NCI-H1092 treated with DMSO at 0.1 percent for 48 hours (cell line): ENCODE data around the gene PRRX2.
"Not testable (repeated sequence)": the region's sequence is repeated elsewhere in the genome, so short reads cannot be mapped to it uniquely, and the experiment has no call there.

ENCODE experiments used
- DNase-seq: peaks from one replicate; lab custom pipeline; 2025; lab: John Stamatoyannopoulos, UW

PRRX2 gene

DNA sequence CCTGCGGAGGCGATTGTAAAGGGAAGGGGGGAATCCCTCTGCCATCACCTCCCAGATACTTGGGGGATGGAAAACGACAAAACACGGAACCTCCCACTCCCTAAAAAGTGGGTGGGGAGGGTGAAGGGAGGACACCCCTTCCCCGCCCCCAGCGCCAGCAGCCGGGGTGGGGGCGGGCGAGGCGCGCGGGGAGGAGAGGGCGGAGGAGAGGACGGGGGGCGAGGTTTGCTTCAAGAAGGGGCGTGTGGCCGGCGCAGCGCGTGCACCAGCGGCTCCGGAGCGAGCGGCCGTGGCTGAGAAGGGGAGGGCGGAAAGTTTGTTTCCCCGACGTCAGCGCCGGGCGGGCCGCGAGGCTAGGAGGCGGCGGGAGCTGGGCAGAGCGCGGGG, at the start of gene PRRX2:
Gene PRRX2, plus strand, starts transcription at position 259 of the 387 bp plus-strand sequence. CDS start 221 bp downstream, outside the sequence.
- no peak for DNase-seq

DNA sequence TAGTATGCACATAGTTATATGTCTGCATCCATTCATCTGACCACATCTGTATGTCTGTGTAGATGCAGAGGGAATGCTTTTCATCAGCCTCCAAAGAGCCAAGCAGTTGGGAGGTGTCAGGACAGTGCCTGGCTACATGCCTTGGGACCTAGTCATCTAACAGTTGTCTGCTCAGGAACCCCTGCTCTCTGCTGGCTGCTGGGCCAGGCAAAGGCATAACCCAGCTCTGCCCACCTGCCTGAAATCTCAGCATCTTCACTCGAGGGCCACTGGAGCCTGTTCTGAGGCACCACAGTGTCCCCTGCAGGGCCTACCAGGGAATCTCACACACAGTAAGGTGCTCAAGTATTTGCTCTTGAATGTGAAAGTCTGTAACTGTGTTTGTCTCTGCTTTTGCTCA, 48.3 kb upstream of the PRRX2 start:
- peak; percentile 37 for DNase-seq

DNA sequence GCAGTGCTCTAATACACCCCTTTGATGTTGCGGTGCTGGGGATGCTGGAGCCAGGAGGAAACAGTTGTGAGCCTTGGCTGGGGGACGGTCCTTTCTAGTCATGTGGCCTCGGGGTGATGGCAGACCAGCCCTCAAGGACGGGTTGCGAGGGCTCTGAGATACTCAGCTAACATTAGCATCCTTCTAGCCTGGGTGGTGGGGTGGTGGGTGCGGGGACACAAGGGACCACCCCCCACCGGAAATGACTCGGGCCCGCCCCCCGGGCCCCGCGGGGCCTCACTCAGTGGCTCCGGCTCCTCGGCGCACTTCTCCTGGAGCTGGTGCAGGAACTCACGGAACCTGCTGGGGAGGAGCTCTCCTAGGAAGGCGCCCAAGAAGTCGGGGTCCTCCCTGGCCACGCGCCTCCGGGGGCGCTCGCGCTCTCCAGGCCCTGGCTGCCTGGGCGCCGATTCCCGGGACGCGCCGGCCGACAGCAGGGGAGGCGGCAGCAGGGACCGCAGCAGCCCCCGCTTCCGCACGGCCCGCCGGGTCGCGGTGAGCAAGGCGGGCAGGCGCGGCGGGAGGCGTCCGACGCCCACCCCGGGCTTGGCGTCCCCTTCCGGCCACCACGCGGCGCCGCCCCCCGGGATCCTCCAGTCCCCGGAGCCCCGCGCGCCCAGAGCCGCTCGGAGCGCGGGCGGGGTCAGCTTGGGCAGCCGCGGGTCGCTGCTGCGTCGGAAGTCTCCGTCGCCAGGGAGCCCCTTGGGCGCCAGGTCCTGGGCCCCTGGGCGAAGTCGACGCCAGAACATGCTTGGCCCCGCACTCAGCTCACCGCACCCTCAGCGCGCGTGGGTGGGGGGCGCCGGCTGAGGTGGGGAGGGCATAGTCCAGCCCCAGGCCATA, 45.4 kb upstream of the PRRX2 start:
- DNase-seq: peak; percentile 17

GRCh38 chr9:129620669-129621295, 44.7 kb upstream of the PRRX2 start, which contains the start of gene C9orf50:
C9orf50 (minus strand) TSS chr9:129621101; CDS start chr9:129620574, 527 bp downstream.
- DNase-seq: peak; percentile 68

DNA sequence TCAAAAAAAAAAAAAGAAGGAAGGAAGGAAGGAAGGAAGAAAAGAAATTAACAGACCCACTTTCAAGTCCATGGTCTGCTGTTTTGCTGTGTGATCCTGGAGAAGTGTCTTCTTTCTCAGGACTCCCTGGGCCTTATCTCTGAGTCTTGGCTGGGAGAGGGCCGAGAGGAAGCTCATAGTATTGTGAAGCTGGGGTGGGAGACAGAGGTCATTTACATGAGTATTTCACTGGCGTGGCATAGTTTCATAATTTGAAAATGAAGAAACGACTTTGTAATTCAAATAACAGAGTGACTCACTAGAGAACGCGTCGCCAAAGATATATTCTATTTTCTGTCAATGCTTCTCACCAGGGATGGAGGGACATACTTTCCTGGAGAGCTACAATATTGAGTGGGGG, 42.1 kb upstream of the PRRX2 start:
- no peak for DNase-seq

DNA sequence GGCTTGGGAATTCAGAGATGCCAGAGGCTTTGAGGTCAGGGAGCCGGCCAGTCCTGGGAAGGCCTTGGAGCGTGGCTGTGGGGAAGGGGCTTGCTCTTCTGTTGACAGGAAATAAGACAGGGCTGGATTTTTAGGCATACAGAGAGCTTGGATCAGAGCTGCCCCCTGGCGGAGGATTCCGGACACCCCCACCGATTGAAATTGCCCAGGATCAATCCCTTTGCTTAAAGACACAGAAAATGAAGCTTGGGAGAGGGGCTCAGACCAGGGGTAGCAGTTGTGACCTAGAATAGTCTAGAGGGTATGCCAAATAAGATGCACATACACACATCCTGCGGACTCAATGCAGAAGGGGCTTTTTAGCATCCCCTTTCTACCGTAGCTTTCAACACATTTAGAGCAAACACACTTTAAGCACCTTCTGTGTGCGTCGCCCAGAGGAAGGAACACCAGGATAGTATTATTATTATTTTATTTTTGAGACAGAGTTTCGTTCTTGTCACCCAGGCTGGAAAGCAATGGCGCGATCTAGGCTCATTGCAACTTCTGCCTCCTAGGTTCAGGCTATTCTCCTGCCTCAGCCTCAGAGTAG, 41.2 kb upstream of the PRRX2 start:
- DNase-seq: peak; percentile 57

DNA sequence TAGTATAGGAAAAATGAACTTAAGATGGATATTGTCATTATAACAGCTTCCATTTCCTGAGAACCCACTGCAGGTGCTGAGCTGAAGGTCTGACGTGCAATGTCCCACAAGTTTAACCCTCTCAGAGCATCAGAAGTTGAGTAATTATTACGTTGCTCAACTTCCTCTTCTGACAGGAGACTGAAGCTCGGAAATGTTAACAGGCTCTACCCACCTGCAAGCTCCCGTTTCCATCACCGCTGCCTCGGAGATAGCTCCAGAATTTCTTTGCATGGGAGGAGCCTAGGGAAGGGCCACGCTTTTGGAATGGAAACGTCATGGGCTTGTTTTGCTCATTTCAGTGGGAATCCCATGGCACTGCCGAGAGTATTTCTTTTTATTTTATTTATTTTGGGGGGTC, 40.5 kb upstream of the PRRX2 start:
- no peak for DNase-seq

GRCh38 chr9:129626079-129626624, 39.3 kb upstream of the PRRX2 start, which contains the start of gene NTMT1:
NTMT1 (plus strand) TSS chr9:129626163; CDS start chr9:129632704, 6,541 bp downstream.
- DNase-seq: peak; percentile 81

- DNase-seq: peak; percentile 19
Observed at GRCh38 chr9:129626625-129627284, 38.7 kb upstream of the PRRX2 start.

DNA sequence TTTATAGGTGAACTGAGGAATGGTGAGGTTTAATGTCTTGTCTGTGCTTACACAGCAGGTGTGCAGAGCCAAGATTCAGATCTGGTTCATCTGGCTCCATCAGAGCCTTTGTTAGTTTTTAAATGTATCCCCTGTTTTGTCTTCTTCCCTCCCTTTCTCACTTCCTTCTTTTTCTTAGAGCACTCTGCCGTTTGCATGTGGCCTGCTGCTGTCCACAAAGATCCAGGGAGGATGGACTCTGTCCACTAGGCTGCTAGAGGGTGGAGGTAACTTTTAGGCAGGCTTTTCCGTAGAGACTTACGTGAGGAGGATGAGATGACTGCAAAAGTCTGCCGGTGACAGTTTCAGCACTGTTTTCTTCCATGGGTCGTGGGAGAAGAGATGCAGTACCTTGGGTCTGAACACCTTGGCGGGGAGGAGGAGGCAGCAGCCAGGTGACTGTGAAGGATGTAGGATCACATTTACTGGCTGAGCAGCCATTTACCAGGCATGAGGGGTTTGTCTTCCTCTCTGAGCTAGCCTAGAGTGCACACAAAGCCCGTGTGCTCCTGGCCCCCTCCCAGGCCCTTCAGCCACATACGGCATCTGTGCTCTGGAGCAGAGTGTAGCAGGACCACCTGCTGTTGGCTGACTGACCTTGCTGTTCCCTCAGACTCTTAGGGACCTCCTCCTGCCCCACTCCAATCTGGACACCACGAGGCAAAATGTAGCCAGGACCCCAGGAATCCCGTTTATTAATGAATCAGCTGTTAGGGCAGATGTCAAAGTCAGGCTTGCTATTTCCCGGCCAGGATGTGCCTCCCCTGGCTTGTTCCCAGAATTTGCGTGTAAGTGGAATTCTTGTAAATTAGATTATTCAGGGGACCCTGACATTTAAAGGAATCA, 37.6 kb upstream of the PRRX2 start:
- no peak for DNase-seq

DNA sequence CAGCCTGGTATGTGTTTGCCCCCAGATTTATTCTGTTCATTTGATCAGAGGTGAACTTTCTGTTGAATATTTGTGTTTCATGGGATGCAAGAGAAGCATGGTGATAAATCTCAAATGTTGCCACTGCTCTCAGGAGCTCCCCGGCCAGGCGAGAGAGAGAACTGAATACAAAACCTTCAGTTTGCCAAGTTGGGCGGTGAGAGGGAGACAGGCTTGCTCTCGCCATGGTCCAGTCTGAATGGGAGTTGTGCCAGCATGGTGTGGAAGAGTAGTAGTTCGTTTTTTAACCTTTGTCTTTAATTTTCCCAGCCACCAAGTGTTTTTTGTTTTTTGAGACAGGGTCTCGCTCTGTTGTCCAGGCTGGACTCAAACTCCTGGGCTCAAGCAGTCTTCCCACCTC, 36.7 kb upstream of the PRRX2 start:
- DNase-seq: no peak

- DNase-seq: no peak
Observed at GRCh38 chr9:129629251-129629820, 36.1 kb upstream of the PRRX2 start.

GRCh38 chr9:129630967-129631673, 34.3 kb upstream of the PRRX2 start:
- no peak for DNase-seq

DNA sequence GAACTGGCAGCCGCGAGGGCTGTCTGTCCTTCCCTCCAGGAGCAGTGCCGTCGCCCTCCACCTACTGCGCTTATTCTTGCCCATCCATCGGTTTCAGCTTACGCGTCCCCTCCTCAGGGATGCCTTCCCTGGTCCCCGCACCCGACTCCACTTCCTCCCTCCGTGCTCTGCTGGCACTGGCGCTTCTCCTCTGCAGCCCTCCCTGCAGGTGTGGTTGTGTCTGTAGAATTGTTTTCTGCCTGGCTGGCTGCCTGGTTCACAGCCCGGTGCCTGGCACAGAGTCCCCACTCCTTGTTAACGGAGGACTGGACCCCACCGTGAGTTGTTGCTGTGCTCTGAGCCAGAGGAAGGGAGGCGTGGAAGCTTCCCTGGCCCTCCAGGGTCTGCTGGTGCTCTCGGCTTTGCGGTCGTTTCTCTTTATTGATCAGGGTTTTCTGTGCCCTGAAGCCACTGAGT, 33.7 kb upstream of the PRRX2 start:
- no peak for DNase-seq

DNA sequence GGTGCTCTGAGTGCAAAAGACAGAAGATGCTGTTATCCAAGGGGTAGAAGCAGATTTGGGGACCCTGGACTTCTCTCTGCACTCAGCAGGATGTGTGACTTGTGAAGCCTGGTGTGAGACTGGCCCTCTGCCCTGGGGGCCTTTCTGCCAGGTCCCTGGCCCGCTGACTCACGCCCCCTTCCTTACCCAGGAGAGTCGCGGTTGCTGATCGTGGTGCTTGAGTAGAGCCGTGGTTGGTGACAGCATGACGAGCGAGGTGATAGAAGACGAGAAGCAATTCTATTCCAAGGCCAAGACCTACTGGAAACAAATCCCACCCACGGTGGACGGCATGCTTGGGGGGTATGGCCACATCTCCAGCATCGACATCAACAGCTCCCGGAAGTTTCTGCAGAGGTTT, 33.0 kb upstream of the PRRX2 start:
- no peak for DNase-seq

DNA sequence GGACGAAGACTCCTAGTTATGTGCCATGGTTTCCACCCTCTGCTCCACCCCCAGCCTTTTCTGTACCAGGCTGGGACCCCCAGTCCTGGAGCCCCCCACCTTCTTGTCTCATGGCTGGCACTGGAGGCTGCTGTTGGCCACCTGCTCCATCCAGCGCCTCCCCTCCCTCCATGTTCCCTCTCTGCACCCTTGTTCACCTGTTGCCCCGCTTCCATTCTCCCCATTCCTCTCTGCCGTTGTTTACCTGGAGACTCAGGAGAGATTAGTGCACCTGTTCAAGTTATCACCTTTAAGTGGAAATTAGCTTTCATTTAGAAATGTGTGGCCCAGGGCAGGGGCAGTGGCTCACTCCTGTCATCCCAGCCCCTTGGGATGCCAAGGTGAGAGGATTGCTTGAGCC, 32.2 kb upstream of the PRRX2 start:
- DNase-seq: no peak

DNA sequence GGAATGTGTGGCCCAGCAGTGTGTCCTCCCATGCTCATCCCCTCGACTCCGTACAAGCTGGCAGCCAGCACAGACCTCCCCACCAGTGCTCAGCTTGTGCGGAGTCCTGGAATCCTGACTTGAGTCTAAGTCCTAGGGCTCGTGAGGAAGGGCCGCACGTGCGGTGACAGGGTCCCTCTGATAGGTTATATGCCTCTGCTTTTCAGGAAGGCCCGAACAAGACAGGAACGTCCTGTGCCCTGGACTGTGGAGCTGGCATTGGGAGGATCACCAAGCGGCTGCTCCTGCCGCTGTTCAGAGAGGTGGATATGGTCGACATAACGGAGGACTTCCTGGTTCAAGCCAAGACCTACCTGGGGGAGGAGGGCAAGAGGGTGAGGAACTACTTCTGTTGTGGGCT, 31.6 kb upstream of the PRRX2 start:
- no peak for DNase-seq

DNA sequence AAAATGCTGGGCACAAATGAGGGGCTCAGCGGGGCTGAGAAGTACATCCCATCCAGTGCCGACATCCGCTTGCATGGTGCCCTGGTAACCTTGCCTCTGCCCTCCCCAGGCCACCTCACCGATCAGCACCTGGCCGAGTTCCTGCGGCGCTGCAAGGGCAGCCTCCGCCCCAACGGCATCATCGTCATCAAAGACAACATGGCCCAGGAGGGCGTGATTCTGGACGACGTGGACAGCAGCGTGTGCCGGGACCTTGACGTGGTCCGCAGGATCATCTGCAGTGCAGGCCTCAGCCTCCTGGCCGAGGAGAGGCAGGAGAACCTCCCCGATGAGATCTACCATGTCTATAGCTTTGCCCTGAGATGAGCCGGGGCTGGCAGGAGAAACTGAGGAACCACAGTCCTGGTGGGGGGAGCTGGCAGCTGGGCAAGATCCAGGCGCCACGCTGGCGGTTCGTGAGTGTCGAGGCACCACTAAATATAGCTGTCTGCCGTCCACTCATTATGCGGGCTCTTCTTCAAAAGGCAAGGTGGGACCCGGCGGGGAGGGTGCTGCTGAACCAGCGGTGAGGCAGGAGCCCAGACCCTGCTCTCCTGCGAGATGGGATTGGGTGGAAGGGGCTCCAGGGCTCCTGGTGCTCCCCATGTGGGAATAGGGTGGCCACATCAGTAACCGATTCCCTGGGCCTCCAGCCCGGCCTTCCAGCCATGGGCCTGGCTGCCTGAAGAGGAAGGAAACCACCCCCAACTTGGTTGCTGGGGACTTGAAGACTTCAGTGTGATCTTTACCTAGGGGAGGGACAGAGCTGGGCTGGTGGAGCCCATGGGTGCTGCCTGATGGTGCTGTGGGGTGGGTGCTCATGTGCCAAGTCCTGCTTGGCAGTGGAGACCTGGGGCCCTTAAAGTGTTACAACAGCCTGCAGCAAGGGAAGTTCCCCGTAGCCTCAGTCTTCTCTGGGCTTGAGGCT, 30.1 kb upstream of the PRRX2 start:
- DNase-seq: no peak

- not testable (repeated sequence) for DNase-seq
Observed at GRCh38 chr9:129636343-129636742, 29.1 kb upstream of the PRRX2 start.
